G401.6 (cell line): ENCODE data around the gene PGLYRP2.
A peak's percentile ranks its signal among the peaks of the same experiment; 100 is the strongest.

Experiments used
- FAIRE-seq: peaks from 2 replicates; lab custom pipeline; 2012; peaks lifted over from hg19 to GRCh38; lab: Jason Lieb, UNC

Gene PGLYRP2

DNA sequence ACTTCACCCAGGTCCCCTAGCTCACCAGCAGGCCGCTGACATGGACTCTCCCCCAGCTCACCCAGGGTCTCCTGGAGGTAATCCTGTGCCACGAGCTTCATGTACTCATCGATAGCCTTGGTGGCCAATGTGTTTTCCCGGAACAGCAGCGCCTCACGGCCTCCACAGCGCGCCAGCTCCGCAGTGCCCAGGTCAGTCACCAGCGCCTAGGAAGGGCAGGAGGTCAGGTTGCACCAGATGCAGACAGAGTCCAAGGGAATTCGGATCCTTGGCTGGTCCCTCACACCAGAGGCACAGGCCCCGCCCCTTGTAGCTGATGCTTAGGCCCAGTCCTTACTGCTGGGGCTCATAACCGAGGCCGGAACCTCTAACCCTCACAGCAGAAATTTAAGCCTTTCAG is 22.9 kb downstream of the PGLYRP2 start:
- FAIRE-seq = no peak

DNA sequence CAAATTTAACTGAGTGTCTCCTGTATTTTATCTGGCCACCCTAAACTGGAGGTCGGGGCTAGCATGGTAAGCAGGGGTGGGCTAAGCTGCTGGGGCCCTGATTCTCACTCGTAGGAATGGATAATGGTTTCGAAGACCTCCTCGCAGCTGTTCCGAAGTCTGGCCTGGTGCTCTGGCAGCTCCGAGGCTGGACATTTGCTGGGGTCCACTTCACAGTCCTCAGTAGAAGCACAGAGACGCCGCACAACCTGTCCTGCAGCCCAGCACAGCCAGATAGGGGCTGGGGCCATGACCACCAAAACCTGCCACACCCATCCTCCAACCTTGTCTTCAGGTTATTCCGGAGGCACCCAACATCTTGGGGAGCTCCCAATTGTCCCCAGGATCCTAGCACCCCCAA is 23.3 kb downstream of the PGLYRP2 start:
- FAIRE-seq = no peak

- no peak for FAIRE-seq
These were observed 25.1 kb downstream of the PGLYRP2 start for GRCh38 chr19:15453906-15454860.

DNA sequence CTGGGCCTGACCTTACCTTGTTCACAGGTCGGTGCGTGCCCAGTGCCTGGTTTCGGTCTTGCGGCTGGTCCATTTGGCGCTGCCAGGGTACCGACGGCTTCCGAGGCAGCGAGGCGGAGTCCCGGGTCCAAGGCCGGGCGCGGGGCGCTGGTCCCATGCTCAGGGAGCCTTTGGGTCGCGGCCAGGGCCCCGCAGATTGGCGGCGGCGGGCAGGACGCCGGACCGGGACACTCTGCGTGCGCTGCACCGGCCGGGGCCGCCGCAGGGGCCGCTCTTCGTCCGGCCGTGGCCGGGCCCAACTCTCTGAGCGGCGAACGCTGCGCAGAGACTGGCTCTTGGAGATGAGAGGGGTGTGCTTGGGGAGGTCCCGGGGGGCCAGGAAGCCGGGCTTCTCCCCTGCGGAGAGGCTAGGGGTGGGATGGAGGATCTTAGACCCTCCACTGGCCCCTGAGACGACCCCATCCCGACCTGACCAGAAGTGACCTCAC is 26.2 kb downstream of the PGLYRP2 start:
- no peak for FAIRE-seq

- peak; percentile 96 for FAIRE-seq
These were observed 26.9 kb downstream of the PGLYRP2 start for GRCh38 chr19:15452111-15453047.

- no peak for FAIRE-seq
These were observed 28.8 kb downstream of the PGLYRP2 start for GRCh38 chr19:15450528-15450890.

DNA sequence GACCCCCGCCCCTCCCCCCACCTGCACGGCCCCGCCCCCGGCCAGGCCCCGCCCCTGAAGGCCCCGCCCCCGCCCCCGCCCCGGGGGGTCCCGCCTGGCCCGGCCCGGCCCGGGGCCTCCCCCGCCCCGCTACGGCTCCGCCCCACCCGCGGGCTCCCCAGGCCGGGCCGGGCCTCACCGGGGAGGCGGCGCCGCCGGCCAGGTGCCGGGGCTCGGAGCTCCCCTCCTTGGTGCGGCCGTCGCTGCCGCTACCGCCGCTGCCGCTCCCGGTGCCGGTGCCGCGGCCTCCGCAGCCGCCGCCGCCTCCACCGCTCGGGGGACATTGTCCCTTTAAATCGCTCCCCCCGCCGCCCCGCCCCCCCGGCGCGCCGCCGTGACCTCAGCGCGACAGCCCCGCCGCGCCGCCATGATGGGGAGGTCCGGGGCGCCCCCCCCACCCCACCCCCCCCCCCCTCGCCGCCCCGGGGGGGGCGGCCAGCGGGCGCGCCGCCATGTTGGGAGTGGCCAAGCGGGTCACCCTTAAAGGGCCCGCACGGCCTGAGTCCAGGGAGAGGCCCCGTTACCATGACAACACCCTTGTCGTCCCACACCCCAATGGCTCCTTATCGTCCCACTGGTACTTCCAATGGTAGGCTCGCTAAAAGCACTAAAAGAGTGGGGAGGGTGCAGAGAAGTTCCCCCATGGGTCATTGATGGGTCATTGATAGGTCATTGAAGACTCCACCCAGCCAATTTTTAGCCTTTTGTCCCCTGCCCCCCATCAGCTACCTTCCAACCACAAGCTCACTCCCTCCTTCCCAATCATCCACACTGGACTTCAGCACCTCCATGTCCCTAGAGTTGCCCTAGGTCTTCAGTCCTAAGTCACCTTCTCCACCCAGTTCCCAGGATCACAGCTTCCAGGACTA is 29.4 kb downstream of the PGLYRP2 start, which contains the start of gene WIZ:
WIZ (minus strand) TSS at position 337 of the 908 bp plus-strand sequence. CDS start 1,649 bp downstream, outside the sequence.
- FAIRE-seq = no peak

- FAIRE-seq = peak; percentile 96
These were observed 30.3 kb downstream of the PGLYRP2 start for GRCh38 chr19:15448778-15449619.

DNA sequence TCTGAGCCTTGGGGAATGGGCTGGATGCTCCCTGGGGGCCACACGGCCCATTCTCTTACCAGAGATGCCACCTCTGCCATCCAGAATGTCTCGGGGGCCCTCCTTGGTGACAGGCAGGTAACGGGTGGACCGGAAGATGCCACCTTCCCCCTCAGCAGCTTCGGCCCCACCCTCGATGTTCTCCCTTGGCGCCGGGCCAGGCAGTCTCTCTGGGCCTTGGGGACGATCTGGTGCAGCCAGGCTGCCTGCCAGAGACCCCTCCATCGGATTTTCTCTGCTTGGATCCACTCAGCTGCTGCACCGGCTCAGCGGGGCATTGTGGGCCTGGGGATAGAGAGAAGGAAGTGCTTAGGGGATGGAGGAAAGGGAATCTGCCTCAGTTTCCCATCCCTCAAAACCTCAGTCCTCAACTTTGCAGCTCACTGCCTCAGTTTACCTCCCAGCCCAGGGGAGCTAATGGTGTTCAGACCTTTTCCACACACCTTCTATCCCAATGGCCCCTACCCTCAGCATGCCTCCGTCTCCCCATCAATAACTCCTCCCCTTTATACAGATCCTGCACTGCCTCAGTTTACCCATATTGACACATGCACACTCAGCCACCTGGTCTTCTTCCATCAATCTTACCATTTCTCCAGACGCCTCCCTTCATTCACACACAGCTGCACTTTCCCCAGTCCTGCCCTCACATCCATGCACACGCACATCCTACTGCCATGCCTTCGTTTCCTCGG is 31.1 kb downstream of the PGLYRP2 start:
- no peak for FAIRE-seq

DNA sequence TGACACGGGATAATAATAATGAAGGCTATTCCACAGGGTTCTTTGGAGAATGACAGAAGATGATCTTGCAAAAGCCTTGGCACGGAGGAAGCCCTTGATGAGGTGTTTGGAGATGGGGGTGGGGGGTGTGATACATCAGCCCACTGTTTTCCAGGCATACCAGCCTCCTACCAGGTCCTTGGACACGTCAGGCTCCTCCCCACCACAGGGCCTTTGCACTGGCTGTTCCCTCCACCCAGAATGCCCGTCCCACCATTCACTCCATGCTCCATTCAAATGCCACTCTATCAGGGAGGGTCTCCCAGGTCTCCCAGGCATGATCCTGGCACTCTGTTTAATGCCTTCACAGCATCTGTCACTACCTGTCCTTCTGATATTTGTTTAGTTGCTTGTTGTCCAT is 32.2 kb downstream of the PGLYRP2 start:
- FAIRE-seq = no peak

DNA sequence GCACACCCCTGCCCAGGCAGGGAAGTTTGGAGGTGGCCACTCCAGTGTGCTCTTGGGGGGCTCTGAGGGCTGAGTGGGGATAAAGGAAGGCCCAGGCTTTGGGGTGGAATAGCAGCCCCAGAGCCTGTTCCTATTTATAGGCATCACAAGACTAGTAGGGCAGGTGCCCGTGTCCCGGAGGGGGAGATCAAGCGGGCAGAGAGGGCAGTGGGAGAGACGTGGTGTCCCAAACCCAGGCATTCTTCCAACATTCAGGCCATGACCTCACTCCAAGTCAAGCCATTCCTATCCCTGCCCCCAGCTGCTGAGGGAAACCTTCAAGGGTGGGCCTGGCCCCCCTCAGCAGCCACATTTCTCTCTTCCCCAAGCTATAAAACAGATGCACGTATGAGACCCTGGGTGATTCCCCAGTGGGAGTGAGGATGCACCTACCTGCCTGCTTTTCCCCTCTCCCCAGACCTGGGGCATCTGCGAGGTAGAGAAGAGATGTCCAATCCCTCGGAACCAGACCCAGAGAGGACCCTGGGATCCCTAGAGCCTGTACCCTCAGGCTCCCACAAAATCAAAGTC is 33.4 kb downstream of the PGLYRP2 start:
- FAIRE-seq = no peak

DNA sequence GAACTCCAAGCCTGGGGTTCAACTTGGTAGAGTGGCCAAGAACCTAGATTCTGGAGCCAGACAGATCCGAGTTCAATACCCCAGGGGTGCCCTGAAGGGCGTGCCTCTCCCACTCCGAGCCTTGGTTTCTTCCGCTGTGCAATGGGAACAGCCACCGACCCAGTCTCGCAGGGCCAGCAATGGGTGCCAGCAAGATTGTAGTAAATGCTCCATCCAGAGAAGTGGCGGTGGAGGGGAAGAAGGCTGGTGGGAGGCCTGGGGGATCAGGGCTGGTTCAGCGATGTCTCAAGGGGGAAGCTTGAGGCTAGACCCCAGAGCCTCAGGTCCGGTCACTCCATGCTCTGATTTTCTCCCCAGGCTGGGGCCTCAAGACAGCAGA is 34.1 kb downstream of the PGLYRP2 start:
- no peak for FAIRE-seq

- no peak for FAIRE-seq
These were observed 34.6 kb downstream of the PGLYRP2 start for GRCh38 chr19:15444505-15445226.

GRCh38 chr19:15443838-15444237 is 35.5 kb downstream of the PGLYRP2 start:
- no peak for FAIRE-seq

DNA sequence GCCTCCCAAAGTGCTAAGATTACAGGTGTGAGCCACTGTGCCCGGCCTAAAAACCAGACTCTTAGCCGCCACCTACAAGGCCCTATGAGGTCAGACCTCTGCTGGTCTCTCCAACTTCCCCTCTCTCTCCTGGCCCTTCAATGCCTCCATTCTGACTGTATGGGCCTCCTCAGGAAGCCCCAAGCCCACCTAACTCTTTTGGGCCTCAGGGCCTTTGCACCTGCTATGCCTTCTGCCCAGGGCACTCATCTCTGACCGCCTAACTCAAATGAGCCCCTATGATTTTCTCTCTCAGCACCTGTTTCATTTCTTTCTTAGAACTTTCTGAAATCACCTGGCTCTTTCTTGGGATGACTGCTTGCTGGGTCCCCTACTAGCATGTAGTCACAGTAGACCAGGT is 36.0 kb downstream of the PGLYRP2 start:
- FAIRE-seq = no peak

DNA sequence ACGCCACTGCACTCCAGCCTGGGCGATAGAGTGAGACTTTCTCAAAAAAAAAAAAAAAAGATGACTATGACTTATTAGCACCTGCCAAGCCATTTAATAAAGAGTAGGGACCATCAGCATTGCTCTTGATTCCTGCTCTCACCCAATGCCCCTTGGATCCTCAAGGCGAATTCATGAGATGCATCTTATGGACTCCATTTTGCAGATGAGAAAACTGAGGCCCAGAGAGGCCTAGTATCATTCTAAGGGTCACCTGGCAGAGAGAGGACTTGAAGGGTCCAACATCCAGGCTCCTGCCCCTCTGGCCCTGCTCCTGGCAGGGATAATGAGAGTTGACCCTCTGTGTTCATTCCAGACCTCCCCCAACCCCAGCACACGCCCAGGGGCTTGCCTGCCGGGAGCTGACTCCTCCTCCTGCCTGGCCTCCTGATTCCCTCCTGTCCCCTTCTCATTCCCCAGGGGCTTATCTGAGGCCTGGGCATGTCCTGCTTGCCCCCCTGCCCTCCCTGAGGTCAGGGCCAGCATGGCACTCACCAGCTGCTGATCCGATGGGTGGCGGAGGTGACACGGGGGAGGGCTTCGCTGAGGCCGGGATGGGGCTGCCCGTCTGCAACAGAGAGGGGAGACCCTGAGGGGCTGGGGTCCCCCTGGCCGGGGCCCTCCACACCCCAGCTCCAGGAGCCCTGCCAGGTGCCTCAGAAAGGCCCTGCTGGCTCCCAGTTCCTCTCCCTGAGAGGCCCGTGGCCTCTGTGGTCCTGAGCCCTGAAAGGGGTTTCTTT is 37.0 kb downstream of the PGLYRP2 start:
- no peak for FAIRE-seq

- FAIRE-seq = no peak
These were observed 38.0 kb downstream of the PGLYRP2 start for GRCh38 chr19:15441317-15441716.
